Stimulated activated CD4-positive, alpha-beta T cell treated with anti-CD3 and anti-CD28 coated beads, Interleukin-15, amount 100 ng/mL, for 48 hours (primary cell): ENCODE measurements around the gene FCAMR.

ENCODE experiments used
- DNase-seq, 2 donors: peaks; one replicate each; pipeline ENCODE4 v3.0.0-alpha.2; 2020; ENCODE audit warnings: low read depth in 2 of 2

The FCAMR gene

DNA sequence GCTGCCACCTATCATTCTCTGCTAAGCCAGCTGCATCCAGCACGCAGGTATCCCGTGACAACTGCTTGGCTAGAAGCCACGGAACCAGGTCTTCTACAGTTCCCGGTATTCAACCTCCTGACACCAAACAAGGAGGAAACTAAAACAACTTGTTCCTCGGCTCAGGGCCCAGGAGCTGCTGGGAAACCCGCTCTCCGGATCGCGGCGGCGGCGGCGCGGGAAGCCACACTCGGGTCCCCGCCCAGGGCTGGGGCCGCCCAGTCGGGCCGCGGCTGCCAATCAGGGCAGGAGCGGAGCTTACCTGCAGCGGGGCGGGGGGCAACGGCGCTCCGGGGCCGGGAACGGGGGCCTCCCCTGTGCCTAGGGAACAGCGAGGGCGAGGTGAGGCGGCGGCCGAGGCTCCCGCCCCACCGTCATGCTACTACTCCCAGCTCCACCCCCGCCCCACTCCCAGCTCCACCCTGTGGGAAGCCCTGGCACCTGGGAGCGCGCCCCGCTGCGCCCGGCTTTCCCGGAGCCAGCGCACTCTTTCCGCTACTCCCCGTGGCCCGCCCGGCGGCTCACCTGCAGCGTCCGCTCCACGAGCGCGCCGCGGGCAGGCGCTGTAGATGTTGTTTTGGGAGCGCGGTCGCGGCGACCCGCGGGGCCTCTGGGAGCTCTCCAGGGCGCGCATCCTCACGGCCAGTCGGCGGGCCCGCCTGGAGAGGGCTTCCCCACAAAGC, 60.9 kb downstream of the FCAMR start:
- no peak for DNase-seq

DNA sequence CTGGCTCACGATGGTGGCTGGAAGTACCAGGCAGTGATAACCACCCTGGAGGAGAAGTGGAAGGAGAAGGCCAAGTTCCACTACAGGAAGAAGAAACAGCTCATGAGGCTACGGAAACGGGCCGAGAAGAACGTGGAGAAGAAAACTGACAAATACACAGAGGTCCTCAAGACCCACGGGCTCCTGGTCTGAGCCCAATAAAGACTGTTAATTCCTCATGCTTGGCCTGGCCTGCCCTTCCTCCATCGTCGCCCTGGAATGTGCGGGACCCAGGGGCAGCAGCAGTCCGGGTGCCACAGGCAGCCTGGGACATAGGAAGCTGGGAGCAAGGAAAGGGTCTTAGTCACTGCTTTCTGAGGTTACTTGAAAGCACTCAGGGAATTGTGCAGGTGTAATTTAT, 62.2 kb downstream of the FCAMR start:
- no peak for DNase-seq
